Vagina (tissue), 2 donors: ENCODE measurements around the gene XAGE3.
"Not testable (repeated sequence)": the region's sequence is repeated elsewhere in the genome, so short reads cannot be mapped to it uniquely, and the experiment has no call there.

Experiments used
- CTCF ChIP-seq, 3 experiments: fragments of 450-650 bp in 2 of 3; fragments of 200-600 bp in 1 of 3; sonication (generic) in 1 of 3; IDR thresholded peaks; one replicate each; pipeline ENCODE4 v1.5.1; 2017 to 2019; ENCODE audit warnings: antibody characterized with exemption in 3 of 3, mild to moderate bottlenecking in 2 of 3, moderate library complexity in 2 of 3
- POLR2A ChIP-seq, 2 donors: fragments of 450-650 bp; IDR thresholded peaks; one replicate each; pipeline ENCODE4 v1.6.1; 2017; ENCODE audit warnings: antibody characterized with exemption in 2 of 2, mild to moderate bottlenecking in 2 of 2, moderate library complexity in 2 of 2

DNA sequence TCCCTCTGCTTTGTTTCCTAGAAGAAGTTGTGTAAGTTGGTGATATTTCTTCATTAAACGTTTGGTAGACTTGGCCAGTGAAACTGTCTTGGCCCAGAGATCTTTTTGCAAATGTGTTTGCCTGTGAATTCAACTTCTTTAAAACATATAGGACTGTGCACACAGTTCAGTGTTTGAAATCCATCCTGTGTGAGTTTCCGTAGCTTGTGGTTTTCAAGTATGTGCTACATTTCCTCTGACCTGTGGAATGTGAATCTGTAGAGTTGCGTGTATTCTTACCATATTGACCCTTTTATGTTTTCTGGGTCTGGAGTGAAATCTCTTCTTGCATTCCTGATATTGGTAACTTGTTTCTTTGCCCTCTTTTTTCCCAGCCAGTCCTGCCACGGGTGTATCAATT is 38.2 kb upstream of the XAGE3 start:
- not testable (repeated sequence) for TF ChIP-seq CTCF, POLR2A (IDR thresholded peaks at IDR 0.05)
